OCI-LY7 (cell line): ENCODE measurements around the gene PDE6H. TPM values are rescaled to one million over a fixed set of nuclear protein-coding genes. Genes with fewer than 3 reads are reported as not detected.
A peak's percentile ranks its signal among the peaks of the same experiment; 100 is the strongest.

Source experiments
- Bru-seq: library from RNA; stranded (reverse); fragments of 400-500 nt; gene quantifications from one replicate; lab custom pipeline; 2021; lab: Mats Ljungman, UMichigan
- BruChase-seq, 2 experiments: library from RNA; stranded (reverse); fragments of 400-500 nt; gene quantifications; one replicate each; lab custom pipeline; 2021; lab: Mats Ljungman, UMichigan
- BruUV-seq: library from RNA; stranded (reverse); fragments of 400-500 nt; replicated peaks from 2 replicates; lab custom pipeline; 2021; lab: Mats Ljungman, UMichigan
- CTCF ChIA-PET: fragments of 300-600 bp; sonication (Branson Sonifier 250); formaldehyde crosslinking; loops from one replicate; lab custom pipeline; 2022; ENCODE audit warnings: antibody characterized with exemption; ENCODE audit not compliant: unreplicated experiment; lab: Charles Lee
- POLR2A ChIA-PET: fragments of 300-600 bp; sonication (Branson Sonifier 250); formaldehyde crosslinking; loops from one replicate; lab custom pipeline; 2022; ENCODE audit warnings: antibody characterized with exemption; lab: Charles Lee
- DNase-seq: peaks from one replicate; pipeline ENCODE4 v3.0.0-alpha.2; 2015; ENCODE audit warnings: low spot score
- H2AFZ ChIP-seq: fragments of 200-600 bp; sonication (generic), shearing (Covaris generic); 2 replicates; pipeline ENCODE4 v1.6.1; 2014; ENCODE audit warnings: mild to moderate bottlenecking, antibody characterized with exemption, low read length, moderate library complexity
- H3K27ac ChIP-seq: fragments of 200-600 bp; sonication (generic); 2 replicates; pipeline ENCODE4 v1.5.1; 2014; ENCODE audit warnings: mixed run types, low read depth, mild to moderate bottlenecking, moderate library complexity, low read length, inconsistent platforms; ENCODE audit not compliant: poor library complexity, severe bottlenecking
- H3K36me3 ChIP-seq: fragments of 200-600 bp; sonication (generic); 2 replicates; pipeline ENCODE4 v1.6.1; 2014; ENCODE audit warnings: mild to moderate bottlenecking, antibody characterized with exemption, low read length, moderate library complexity, mixed read lengths; ENCODE audit not compliant: insufficient read depth
- H3K4me1 ChIP-seq: fragments of 200-600 bp; sonication (generic); 2 replicates; pipeline ENCODE4 v1.5.1; 2014; ENCODE audit warnings: mild to moderate bottlenecking, low read length; ENCODE audit not compliant: insufficient read depth, poor library complexity, severe bottlenecking
- H3K4me2 ChIP-seq: fragments of 200-600 bp; sonication (generic); 2 replicates; pipeline ENCODE4 v1.6.1; 2014; ENCODE audit warnings: mild to moderate bottlenecking, low read length
- H3K4me3 ChIP-seq: fragments of 200-600 bp; sonication (generic); 2 replicates; pipeline ENCODE4 v1.5.1; 2014; ENCODE audit warnings: mild to moderate bottlenecking, low read depth, low read length; ENCODE audit not compliant: poor library complexity, severe bottlenecking
- H3K79me2 ChIP-seq: fragments of 200-600 bp; sonication (generic); 2 replicates; pipeline ENCODE4 v1.6.1; 2016; ENCODE audit warnings: low read depth, mild to moderate bottlenecking, low read length, moderate library complexity, mixed read lengths; ENCODE audit not compliant: insufficient read depth
- H3K9me2 ChIP-seq: fragments of 200-600 bp; sonication (generic); 2 replicates; pipeline ENCODE4 v1.6.1; 2016; ENCODE audit warnings: mild to moderate bottlenecking, low read length, mixed read lengths; ENCODE audit not compliant: insufficient read depth
- H3K9me3 ChIP-seq: fragments of 200-600 bp; sonication (generic); 2 replicates; pipeline ENCODE4 v1.6.1; 2014; ENCODE audit warnings: mild to moderate bottlenecking, mixed run types, low read length, mixed read lengths
- H4K20me1 ChIP-seq: fragments of 200-600 bp; sonication (generic); 2 replicates; pipeline ENCODE4 v1.6.1; 2014; ENCODE audit warnings: mild to moderate bottlenecking, antibody characterized with exemption, low read length, moderate library complexity, mixed read lengths; ENCODE audit not compliant: insufficient read depth
- EZH2phosphoT487 ChIP-seq: fragments of 200-600 bp; sonication (generic); IDR thresholded peaks from 2 replicates; pipeline ENCODE4 v1.6.1; 2018; ENCODE audit warnings: low read depth, borderline replicate concordance, mild to moderate bottlenecking, mixed run types, antibody characterized with exemption, low read length, moderate library complexity, mixed read lengths
- intact Hi-C: fragments of 100-400 bp; cut with micrococcal nuclease; formaldehyde crosslinking; loops from one replicate; pipeline ENCODE4 v1.10.0; 2022; ENCODE audit not compliant: unreplicated experiment
- long read RNA-seq: library from polyadenylated mRNA; stranded (forward); transcript quantifications from one replicate; pipeline ENCODE4 v2.0.0, GENCODE V29; 2022
- total RNA-seq, 2 experiments: library from RNA; depleted of rRNA in 1 of 2; stranded (reverse); fragments of >200 nt in 1 of 2; shearing (Covaris generic) in 1 of 2; gene quantifications; 2 replicates each; pipeline ENCODE4 v1.2.3, GENCODE V29; 2014 to 2022
- TF ChIP-seq, protein P1 (sequence below): fragments of 200-600 bp; sonication (generic); conservative IDR thresholded peaks from 2 replicates; pipeline ENCODE4 v1.5.1; 2014; ENCODE audit warnings: mild to moderate bottlenecking, antibody characterized with exemption, low read length, moderate library complexity, mixed read lengths

PDE6H gene
- total RNA-seq (2014; rRNA removed; shearing (Covaris generic)): not detected in 2 replicates
- not detected in 2 replicates for total RNA-seq (2022)
- percentile 18 among the genes with signal in this experiment for Bru-seq, nascent RNA
- BruChase-seq, experiment 1, labeled RNA remaining after a 6-hour chase: percentile 18 among the genes with signal in this experiment
- percentile 16 among the genes with signal in this experiment for BruChase-seq, experiment 2, labeled RNA remaining after a 2-hour chase
- long read RNA-seq: 0 reads

DNA sequence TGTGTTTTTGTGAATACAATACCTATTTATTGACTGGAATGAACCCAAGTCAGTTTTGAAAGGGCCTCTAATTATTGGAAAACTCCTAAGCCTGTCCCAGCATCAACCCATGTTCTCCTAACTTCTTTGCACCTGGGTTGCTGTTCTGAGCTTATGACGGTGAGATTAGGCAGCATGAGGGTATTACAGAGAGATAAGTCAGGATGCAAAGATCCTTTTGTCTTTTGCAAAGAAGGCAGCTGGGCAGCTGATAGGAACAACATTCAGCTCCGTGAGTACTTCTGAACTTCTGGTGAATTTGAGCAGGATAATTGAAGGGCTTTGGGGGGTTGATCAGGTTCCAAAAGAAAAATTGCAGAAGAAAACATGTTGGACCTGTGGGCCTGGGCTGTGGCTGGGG, at the start of gene PDE6H:
PDE6H (plus strand) TSS at position 227 of the 400 bp plus-strand sequence. CDS start 4,971 bp downstream, outside the sequence.
- POLR2A ChIA-PET: interaction anchor here (0.6 to 4.4 kb wide), 6 partner anchors 10 to 731 kb away, joined by 4 to 14 read pairs (median 5); partner anchors contain the start of gene ARHGDIB
- H3K4me3 ChIP-seq: no peak within 1 kb of the TSS
- H3K9me3 ChIP-seq: no peaks in the 10 kb centered on the region
- H3K9me2 ChIP-seq: no peaks in the 10 kb centered on the region
- CTCF ChIA-PET: no interaction called here
- H3K27ac ChIP-seq: no peak within 1 kb of the TSS
- H2AFZ ChIP-seq: no peak within 1 kb of the TSS
- H3K79me2 ChIP-seq: no peaks in the 10 kb centered on the region
- TF ChIP-seq, protein P1, sequence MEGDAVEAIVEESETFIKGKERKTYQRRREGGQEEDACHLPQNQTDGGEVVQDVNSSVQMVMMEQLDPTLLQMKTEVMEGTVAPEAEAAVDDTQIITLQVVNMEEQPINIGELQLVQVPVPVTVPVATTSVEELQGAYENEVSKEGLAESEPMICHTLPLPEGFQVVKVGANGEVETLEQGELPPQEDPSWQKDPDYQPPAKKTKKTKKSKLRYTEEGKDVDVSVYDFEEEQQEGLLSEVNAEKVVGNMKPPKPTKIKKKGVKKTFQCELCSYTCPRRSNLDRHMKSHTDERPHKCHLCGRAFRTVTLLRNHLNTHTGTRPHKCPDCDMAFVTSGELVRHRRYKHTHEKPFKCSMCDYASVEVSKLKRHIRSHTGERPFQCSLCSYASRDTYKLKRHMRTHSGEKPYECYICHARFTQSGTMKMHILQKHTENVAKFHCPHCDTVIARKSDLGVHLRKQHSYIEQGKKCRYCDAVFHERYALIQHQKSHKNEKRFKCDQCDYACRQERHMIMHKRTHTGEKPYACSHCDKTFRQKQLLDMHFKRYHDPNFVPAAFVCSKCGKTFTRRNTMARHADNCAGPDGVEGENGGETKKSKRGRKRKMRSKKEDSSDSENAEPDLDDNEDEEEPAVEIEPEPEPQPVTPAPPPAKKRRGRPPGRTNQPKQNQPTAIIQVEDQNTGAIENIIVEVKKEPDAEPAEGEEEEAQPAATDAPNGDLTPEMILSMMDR: no peak
- TF ChIP-seq EZH2phosphoT487: no peak
- intact Hi-C loops: no loop called here
- no peaks in the 10 kb centered on the region for H4K20me1 ChIP-seq
- no peak for DNase-seq
- H3K4me2 ChIP-seq: no peak within 1 kb of the TSS
- BruUV-seq: no TSS peak
- peaks cover 7% of the 10 kb centered on the region for H3K4me1 ChIP-seq
- no peaks in the 10 kb centered on the region for H3K36me3 ChIP-seq

DNA sequence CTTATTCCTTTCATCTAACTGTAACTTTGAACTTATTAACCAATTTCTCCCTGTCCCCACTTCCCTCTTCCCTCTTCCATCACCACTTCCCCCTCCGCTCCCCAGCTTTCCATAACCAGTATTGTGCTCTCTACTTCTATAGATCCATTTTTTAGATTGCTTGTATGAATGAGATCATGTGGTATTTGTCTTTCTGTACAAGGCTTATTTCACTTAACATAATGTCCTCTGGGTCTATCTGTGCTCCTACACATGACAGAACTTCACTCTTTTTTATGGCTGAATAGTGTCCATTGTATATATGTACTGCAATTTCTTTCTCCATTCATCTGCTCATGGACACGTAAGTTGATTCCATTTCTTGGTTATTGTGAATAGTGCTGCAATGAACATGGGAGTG, 48.9 kb upstream of the PDE6H start:
- no peak for DNase-seq

More for the DNA sequence above, 48.9 kb upstream of the PDE6H start:
- H3K9me3 ChIP-seq: no peaks in the 10 kb centered on the region
- H3K36me3 ChIP-seq: peaks cover 8% of the 10 kb centered on the region; the same call in 1 of the 2 replicates
- CTCF ChIA-PET: no interaction called here
- peaks cover 16% of the 10 kb centered on the region for H3K4me1 ChIP-seq
- no peak overlapping the region for H3K27ac ChIP-seq
- intact Hi-C loops: no loop called here
- BruUV-seq: no TSS peak
- no peak for TF ChIP-seq EZH2phosphoT487
- TF ChIP-seq, protein P1: no peak
- H3K4me2 ChIP-seq: no peak overlapping the region
- H2AFZ ChIP-seq: no peak overlapping the region
- H3K4me3 ChIP-seq: no peak overlapping the region
- POLR2A ChIA-PET: interaction anchor here (0.7 to 0.8 kb wide), 2 partner anchors 41 to 277 kb away, joined by 3 to 4 read pairs; no protein-coding TSS in a partner anchor
- no peaks in the 10 kb centered on the region for H4K20me1 ChIP-seq
- H3K9me2 ChIP-seq: no peaks in the 10 kb centered on the region
- no peaks in the 10 kb centered on the region for H3K79me2 ChIP-seq
